Ishikawa (cell line): Measurements from ENCODE around the gene ANO4.

Source experiments
- EP300 ChIP-seq: IDR thresholded peaks from 2 replicates; pipeline ENCODE4 v1.6.1; 2012; ENCODE audit warnings: borderline replicate concordance
- MAX ChIP-seq: IDR thresholded peaks from 2 replicates; pipeline ENCODE4 v1.6.1; 2012
- NFIC ChIP-seq: IDR thresholded peaks from 2 replicates; pipeline ENCODE4 v1.6.1; 2012

- TF ChIP-seq MAX = no peak
- no peak for TF ChIP-seq NFIC
- TF ChIP-seq EP300 = no peak
These were observed 167.6 kb downstream of the ANO4 start for GRCh38 chr12:100962086-100962712.
